Endothelial cell (in vitro differentiated cells): ENCODE measurements around the gene TRAK2. TPM values are rescaled to one million over a fixed set of nuclear protein-coding genes. Genes with fewer than 3 reads are reported as not detected.

ENCODE experiments used
- DNase-seq: peaks from one replicate; pipeline ENCODE4 v3.0.0; 2021; ENCODE audit warnings: low spot score
- H3K27ac Mint-ChIP-seq: one replicate; pipeline ENCODE4 v1.8.0; 2021; ENCODE audit warnings: mixed read lengths, inconsistent platforms; ENCODE audit not compliant: unreplicated experiment
- H3K27me3 Mint-ChIP-seq: one replicate; pipeline ENCODE4 v1.8.0; 2021; ENCODE audit warnings: mild to moderate bottlenecking, moderate library complexity, mixed read lengths, inconsistent platforms; ENCODE audit not compliant: unreplicated experiment
- H3K36me3 Mint-ChIP-seq: one replicate; pipeline ENCODE4 v1.8.0; 2021; ENCODE audit warnings: mild to moderate bottlenecking, low read depth, mixed read lengths, inconsistent platforms; ENCODE audit not compliant: unreplicated experiment
- H3K4me1 Mint-ChIP-seq: one replicate; pipeline ENCODE4 v1.8.0; 2021; ENCODE audit warnings: mild to moderate bottlenecking, mixed read lengths, inconsistent platforms; ENCODE audit not compliant: unreplicated experiment
- H3K4me3 Mint-ChIP-seq: one replicate; pipeline ENCODE4 v1.8.0; 2021; ENCODE audit warnings: mild to moderate bottlenecking, mixed read lengths, inconsistent platforms; ENCODE audit not compliant: unreplicated experiment
- H3K9me3 Mint-ChIP-seq: one replicate; pipeline ENCODE4 v1.8.0; 2021; ENCODE audit warnings: mixed read lengths, inconsistent platforms; ENCODE audit not compliant: unreplicated experiment
- CTCF ChIP-seq: fragments of 200-600 bp; sonication (generic); IDR thresholded peaks from one replicate; pipeline ENCODE4 v1.5.0; 2021; ENCODE audit warnings: antibody characterized with exemption; ENCODE audit not compliant: unreplicated experiment
- total RNA-seq: library from RNA; stranded (reverse); fragmentation: NEBNext Ultra II Directional; extraction: Animal tissue kit (Norgen Biotek cat#: 25700); gene quantifications from one replicate; pipeline ENCODE4 v1.2.1, GENCODE V29; 2021; ENCODE audit not compliant: unreplicated experiment

The TRAK2 gene
- total RNA-seq, 1 donor from 2014 or later: 18.4 TPM

- Mint-ChIP-seq H3K27ac (no peak overlapping the region), H3K9me3 (peaks cover 3% of the 10 kb centered on the region), H3K36me3 (peaks cover 7% of the 10 kb centered on the region), H3K4me1 (no peaks in the 10 kb centered on the region), H3K27me3 (no peaks in the 10 kb centered on the region), H3K4me3 (no peak overlapping the region)
- no peak for DNase-seq
- TF ChIP-seq CTCF: no peak
Observed at GRCh38 chr2:201483342-201483741, 32.1 kb upstream of the TRAK2 start.

GRCh38 chr2:201482543-201482942, 31.3 kb upstream of the TRAK2 start:
- H3K9me3 Mint-ChIP-seq: peaks cover 3% of the 10 kb centered on the region
- peaks cover 7% of the 10 kb centered on the region for H3K36me3 Mint-ChIP-seq

GRCh38 chr2:201472411-201472810, 21.2 kb upstream of the TRAK2 start:
- peaks cover under 1% of the 10 kb centered on the region for H3K27me3 Mint-ChIP-seq
- TF ChIP-seq CTCF: no peak
- H3K27ac Mint-ChIP-seq: no peak overlapping the region
- no peak overlapping the region for H3K4me3 Mint-ChIP-seq
- no peaks in the 10 kb centered on the region for H3K9me3 Mint-ChIP-seq
- H3K4me1 Mint-ChIP-seq: no peaks in the 10 kb centered on the region
- no peaks in the 10 kb centered on the region for H3K36me3 Mint-ChIP-seq
- DNase-seq: no peak

More at GRCh38 chr2:201482543-201482942, 31.3 kb upstream of the TRAK2 start:
- TF ChIP-seq CTCF: no peak
- H3K27ac Mint-ChIP-seq: no peak overlapping the region
- H3K4me3 Mint-ChIP-seq: no peak overlapping the region
- DNase-seq: no peak
- no peaks in the 10 kb centered on the region for H3K27me3 Mint-ChIP-seq
- H3K4me1 Mint-ChIP-seq: no peaks in the 10 kb centered on the region

- H3K9me3 Mint-ChIP-seq: no peaks in the 10 kb centered on the region
- TF ChIP-seq CTCF: no peak
- H3K27ac Mint-ChIP-seq: no peak overlapping the region
- H3K36me3 Mint-ChIP-seq: no peaks in the 10 kb centered on the region
- no peaks in the 10 kb centered on the region for H3K4me1 Mint-ChIP-seq
- DNase-seq: no peak
- H3K4me3 Mint-ChIP-seq: no peak overlapping the region
- no peaks in the 10 kb centered on the region for H3K27me3 Mint-ChIP-seq
Observed at GRCh38 chr2:201471732-201472393, 20.6 kb upstream of the TRAK2 start.

- no peaks in the 10 kb centered on the region for H3K36me3 Mint-ChIP-seq
- H3K27me3 Mint-ChIP-seq: no peaks in the 10 kb centered on the region
- no peak for DNase-seq
- H3K4me1 Mint-ChIP-seq: no peaks in the 10 kb centered on the region
- H3K9me3 Mint-ChIP-seq: no peaks in the 10 kb centered on the region
- no peak for TF ChIP-seq CTCF
- H3K4me3 Mint-ChIP-seq: no peak overlapping the region
- no peak overlapping the region for H3K27ac Mint-ChIP-seq
Observed at GRCh38 chr2:201470821-201471731, 19.8 kb upstream of the TRAK2 start.
